Measurements from ENCODE around the gene PXYLP1. TPM values are rescaled to one million over a fixed set of nuclear protein-coding genes. Genes with fewer than 3 reads are reported as not detected.

PXYLP1 gene
- total RNA-seq, 1 experiment from 2014 or later, result 16.3 TPM

- Mint-ChIP-seq H3K27me3 (ENCODE audit: unreplicated experiment) (no peaks in the 10 kb centered on the region), H3K36me3 (ENCODE audit: insufficient read depth, unreplicated experiment) (no peaks in the 10 kb centered on the region), H3K4me1 (ENCODE audit: low read depth, unreplicated experiment) (peaks cover 17% of the 10 kb centered on the region), H3K4me3 (ENCODE audit: low read depth, unreplicated experiment) (no peak overlapping the region), H3K27ac (ENCODE audit: unreplicated experiment) (no peak overlapping the region), H3K9me3 (ENCODE audit: low read depth, unreplicated experiment) (no peaks in the 10 kb centered on the region)
- BruUV-seq (replicated peaks), result no TSS peak
- intact Hi-C loops (cut with micrococcal nuclease; ENCODE audit: unreplicated experiment), result no loop called here
- CTCF ChIA-PET, result interaction anchor here (0.7 kb wide), 2 partner anchors 31 to 49 kb away, joined by 4 to 12 read pairs; no protein-coding TSS in a partner anchor
- no peak for TF ChIP-seq CTCF (IDR thresholded peaks at IDR 0.05; ENCODE audit: unreplicated experiment)
- no peak for DNase-seq
Observed at GRCh38 chr3:141334627-141335250, 103.1 kb downstream of the PXYLP1 start.

- no TSS peak for BruUV-seq (replicated peaks)
- Mint-ChIP-seq H3K27me3 (ENCODE audit: unreplicated experiment) (no peaks in the 10 kb centered on the region), H3K4me3 (ENCODE audit: low read depth, unreplicated experiment) (no peak overlapping the region), H3K9me3 (ENCODE audit: low read depth, unreplicated experiment) (peaks cover under 1% of the 10 kb centered on the region), H3K4me1 (ENCODE audit: low read depth, unreplicated experiment) (peaks cover 17% of the 10 kb centered on the region), H3K27ac (ENCODE audit: unreplicated experiment) (no peak overlapping the region), H3K36me3 (ENCODE audit: insufficient read depth, unreplicated experiment) (no peaks in the 10 kb centered on the region)
- no peak for DNase-seq
- intact Hi-C loops (cut with micrococcal nuclease; ENCODE audit: unreplicated experiment), result no loop called here
- TF ChIP-seq CTCF (IDR thresholded peaks at IDR 0.05; ENCODE audit: unreplicated experiment), result no peak
- CTCF ChIA-PET, result interaction anchor here (0.5 to 0.7 kb wide), 2 partner anchors 9 to 753 kb away, joined by 3 to 4 read pairs; no protein-coding TSS in a partner anchor
Observed at GRCh38 chr3:141335531-141336061, 104.0 kb downstream of the PXYLP1 start.

GRCh38 chr3:141336672-141337522, 105.3 kb downstream of the PXYLP1 start:
- CTCF ChIA-PET, result interaction anchor here (0.6 to 1.5 kb wide), 6 partner anchors 8 to 382 kb away, joined by 4 to 7 read pairs (median 4); no protein-coding TSS in a partner anchor
- Mint-ChIP-seq H3K9me3 (ENCODE audit: low read depth, unreplicated experiment) (peaks cover 5% of the 10 kb centered on the region), H3K4me1 (ENCODE audit: low read depth, unreplicated experiment) (peaks cover 9% of the 10 kb centered on the region), H3K36me3 (ENCODE audit: insufficient read depth, unreplicated experiment) (no peaks in the 10 kb centered on the region), H3K27ac (ENCODE audit: unreplicated experiment) (no peak overlapping the region), H3K27me3 (ENCODE audit: unreplicated experiment) (no peaks in the 10 kb centered on the region), H3K4me3 (ENCODE audit: low read depth, unreplicated experiment) (no peak overlapping the region)
- DNase-seq, result no peak
- BruUV-seq (replicated peaks), result no TSS peak
- no peak for TF ChIP-seq CTCF (IDR thresholded peaks at IDR 0.05; ENCODE audit: unreplicated experiment)
- intact Hi-C loops (cut with micrococcal nuclease; ENCODE audit: unreplicated experiment), result no loop called here

GRCh38 chr3:141337523-141337854, 105.9 kb downstream of the PXYLP1 start:
- H3K4me1 Mint-ChIP-seq (ENCODE audit: low read depth, unreplicated experiment), result peaks cover 3% of the 10 kb centered on the region
- DNase-seq, result no peak
- H3K27me3 Mint-ChIP-seq (ENCODE audit: unreplicated experiment), result no peaks in the 10 kb centered on the region
- H3K4me3 Mint-ChIP-seq (ENCODE audit: low read depth, unreplicated experiment), result no peak overlapping the region
- H3K9me3 Mint-ChIP-seq (ENCODE audit: low read depth, unreplicated experiment), result peaks cover 5% of the 10 kb centered on the region
- H3K27ac Mint-ChIP-seq (ENCODE audit: unreplicated experiment), result no peak overlapping the region
- CTCF ChIA-PET, result interaction anchor here (0.6 to 1.5 kb wide), 5 partner anchors 9 to 382 kb away, joined by 4 to 7 read pairs (median 4); no protein-coding TSS in a partner anchor
- H3K36me3 Mint-ChIP-seq (ENCODE audit: insufficient read depth, unreplicated experiment), result no peaks in the 10 kb centered on the region
- no TSS peak for BruUV-seq (replicated peaks)
- intact Hi-C loops (cut with micrococcal nuclease; ENCODE audit: unreplicated experiment), result no loop called here
- TF ChIP-seq CTCF (IDR thresholded peaks at IDR 0.05; ENCODE audit: unreplicated experiment), result no peak
